Endothelial cell (in vitro differentiated cells): Measurements from ENCODE around the gene NFS1. TPM values are rescaled to one million over a fixed set of nuclear protein-coding genes. Genes with fewer than 3 reads are reported as not detected.

Experiments used
- DNase-seq: peaks from one replicate; pipeline ENCODE4 v3.0.0; 2021; ENCODE audit warnings: low spot score
- H3K27ac Mint-ChIP-seq: one replicate; pipeline ENCODE4 v1.8.0; 2021; ENCODE audit warnings: mixed read lengths, inconsistent platforms; ENCODE audit not compliant: unreplicated experiment
- H3K27me3 Mint-ChIP-seq: one replicate; pipeline ENCODE4 v1.8.0; 2021; ENCODE audit warnings: mild to moderate bottlenecking, moderate library complexity, mixed read lengths, inconsistent platforms; ENCODE audit not compliant: unreplicated experiment
- H3K36me3 Mint-ChIP-seq: one replicate; pipeline ENCODE4 v1.8.0; 2021; ENCODE audit warnings: mild to moderate bottlenecking, low read depth, mixed read lengths, inconsistent platforms; ENCODE audit not compliant: unreplicated experiment
- H3K4me1 Mint-ChIP-seq: one replicate; pipeline ENCODE4 v1.8.0; 2021; ENCODE audit warnings: mild to moderate bottlenecking, mixed read lengths, inconsistent platforms; ENCODE audit not compliant: unreplicated experiment
- H3K4me3 Mint-ChIP-seq: one replicate; pipeline ENCODE4 v1.8.0; 2021; ENCODE audit warnings: mild to moderate bottlenecking, mixed read lengths, inconsistent platforms; ENCODE audit not compliant: unreplicated experiment
- H3K9me3 Mint-ChIP-seq: one replicate; pipeline ENCODE4 v1.8.0; 2021; ENCODE audit warnings: mixed read lengths, inconsistent platforms; ENCODE audit not compliant: unreplicated experiment
- total RNA-seq: library from RNA; stranded (reverse); fragmentation: NEBNext Ultra II Directional; extraction: Animal tissue kit (Norgen Biotek cat#: 25700); gene quantifications from one replicate; pipeline ENCODE4 v1.2.1, GENCODE V29; 2021; ENCODE audit not compliant: unreplicated experiment
- TF ChIP-seq, protein P1 (sequence below): fragments of 200-600 bp; sonication (generic); IDR thresholded peaks from one replicate; pipeline ENCODE4 v1.5.0; 2021; ENCODE audit warnings: antibody characterized with exemption; ENCODE audit not compliant: unreplicated experiment

The NFS1 gene
- total RNA-seq, 1 donor from 2014 or later, result 18.3 TPM

DNA sequence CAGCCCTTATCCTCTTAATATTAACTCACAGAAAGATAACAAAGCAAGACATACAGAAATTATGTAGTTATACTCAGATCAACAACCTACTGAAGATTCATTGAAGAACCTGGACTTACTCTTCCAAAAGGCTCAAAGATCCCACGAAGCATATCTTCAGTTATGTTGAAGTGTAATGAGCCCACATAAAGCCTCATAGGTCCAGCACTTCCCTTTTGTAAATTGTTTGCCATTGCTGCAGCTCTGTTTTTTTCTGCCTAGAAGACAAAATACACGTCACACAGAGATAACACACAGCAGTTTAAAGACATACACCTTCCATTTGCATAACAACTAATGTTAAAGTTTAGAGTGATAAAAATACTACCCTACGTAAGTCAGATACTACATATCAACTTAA, 22.5 kb upstream of the NFS1 start:
- H3K27ac Mint-ChIP-seq, result peak overlapping the region; percentile 36
- H3K9me3 Mint-ChIP-seq, result no peaks in the 10 kb centered on the region
- H3K4me3 Mint-ChIP-seq, result peak overlapping the region; percentile 43
- no peak for DNase-seq
- H3K27me3 Mint-ChIP-seq, result peaks cover 3% of the 10 kb centered on the region
- H3K36me3 Mint-ChIP-seq, result peaks cover 51% of the 10 kb centered on the region
- H3K4me1 Mint-ChIP-seq, result no peaks in the 10 kb centered on the region
- TF ChIP-seq, protein P1, sequence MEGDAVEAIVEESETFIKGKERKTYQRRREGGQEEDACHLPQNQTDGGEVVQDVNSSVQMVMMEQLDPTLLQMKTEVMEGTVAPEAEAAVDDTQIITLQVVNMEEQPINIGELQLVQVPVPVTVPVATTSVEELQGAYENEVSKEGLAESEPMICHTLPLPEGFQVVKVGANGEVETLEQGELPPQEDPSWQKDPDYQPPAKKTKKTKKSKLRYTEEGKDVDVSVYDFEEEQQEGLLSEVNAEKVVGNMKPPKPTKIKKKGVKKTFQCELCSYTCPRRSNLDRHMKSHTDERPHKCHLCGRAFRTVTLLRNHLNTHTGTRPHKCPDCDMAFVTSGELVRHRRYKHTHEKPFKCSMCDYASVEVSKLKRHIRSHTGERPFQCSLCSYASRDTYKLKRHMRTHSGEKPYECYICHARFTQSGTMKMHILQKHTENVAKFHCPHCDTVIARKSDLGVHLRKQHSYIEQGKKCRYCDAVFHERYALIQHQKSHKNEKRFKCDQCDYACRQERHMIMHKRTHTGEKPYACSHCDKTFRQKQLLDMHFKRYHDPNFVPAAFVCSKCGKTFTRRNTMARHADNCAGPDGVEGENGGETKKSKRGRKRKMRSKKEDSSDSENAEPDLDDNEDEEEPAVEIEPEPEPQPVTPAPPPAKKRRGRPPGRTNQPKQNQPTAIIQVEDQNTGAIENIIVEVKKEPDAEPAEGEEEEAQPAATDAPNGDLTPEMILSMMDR, result no peak

DNA sequence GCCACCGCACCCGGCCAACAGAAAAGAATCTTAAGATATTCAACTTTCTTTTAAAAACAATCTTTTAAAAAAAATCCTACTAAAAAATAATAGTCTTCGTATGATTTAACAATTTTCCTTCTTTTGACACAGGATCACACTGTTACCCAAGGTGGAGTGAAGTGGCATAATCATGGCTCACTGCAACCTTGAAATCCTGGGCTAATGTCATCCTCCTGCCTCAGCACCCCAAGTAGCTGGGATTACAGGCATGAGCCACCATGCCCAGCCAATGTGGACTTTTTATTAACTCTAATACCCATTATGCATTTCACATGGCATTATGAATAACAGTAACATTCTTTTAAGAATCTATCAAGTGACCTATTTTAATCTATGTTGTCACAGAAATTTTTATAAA, 22.1 kb upstream of the NFS1 start:
- Mint-ChIP-seq H3K27ac (peak overlapping the region; percentile 36), H3K4me3 (no peak overlapping the region), H3K27me3 (peaks cover 3% of the 10 kb centered on the region), H3K9me3 (no peaks in the 10 kb centered on the region), H3K4me1 (no peaks in the 10 kb centered on the region), H3K36me3 (peaks cover 50% of the 10 kb centered on the region)
- no peak for DNase-seq
- TF ChIP-seq, protein P1, result no peak

DNA sequence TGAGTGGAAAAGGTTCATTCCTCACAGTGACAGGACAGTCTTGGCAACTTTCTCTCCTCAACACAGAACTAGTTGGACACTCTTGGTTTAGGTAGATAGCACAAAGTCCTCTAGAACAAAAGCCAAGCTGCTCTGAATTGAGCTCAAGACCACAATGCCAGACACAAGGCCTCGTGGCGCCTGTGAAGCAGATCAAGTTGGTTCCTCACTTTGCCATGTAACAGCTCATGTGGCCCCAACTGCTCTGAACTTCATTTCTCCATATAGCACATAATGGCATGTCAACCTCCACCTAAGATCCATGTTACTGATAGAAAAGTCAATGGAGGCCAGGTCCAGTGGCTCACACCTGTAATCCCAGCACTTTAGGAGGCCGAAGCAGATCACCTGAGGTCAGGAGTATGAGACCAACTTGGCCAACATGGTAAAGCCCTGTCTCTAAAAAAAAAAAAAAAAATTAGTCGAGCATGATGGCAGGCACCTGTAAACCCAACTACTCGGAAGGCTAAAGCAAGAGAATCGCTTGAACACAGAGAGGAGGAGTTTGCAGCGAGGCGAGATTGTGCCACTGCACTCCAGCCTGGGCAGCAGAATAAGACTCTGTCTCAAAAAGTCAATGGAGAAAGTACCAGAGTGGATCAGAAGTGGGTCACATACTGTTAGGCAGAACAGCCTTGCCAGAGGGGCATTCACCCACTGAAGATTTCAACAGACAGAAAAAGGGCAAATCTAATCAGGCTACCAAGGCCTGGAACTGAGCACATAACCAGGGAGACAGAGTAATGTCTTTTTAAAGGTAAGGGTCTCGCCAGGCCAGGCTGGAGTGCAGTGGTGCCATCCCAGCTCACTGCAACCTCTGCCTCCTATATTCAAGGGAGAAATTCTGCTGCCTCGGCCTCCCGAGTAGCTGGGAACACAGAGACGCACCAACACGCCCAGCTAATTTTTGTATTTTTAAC, 21.3 kb upstream of the NFS1 start:
- peak overlapping the region; percentile 70 for H3K27ac Mint-ChIP-seq
- H3K36me3 Mint-ChIP-seq, result peaks cover 49% of the 10 kb centered on the region
- no peaks in the 10 kb centered on the region for H3K4me1 Mint-ChIP-seq
- peak overlapping the region; percentile 71 for H3K4me3 Mint-ChIP-seq
- TF ChIP-seq, protein P1, result no peak
- no peak for DNase-seq
- peaks cover 3% of the 10 kb centered on the region for H3K27me3 Mint-ChIP-seq
- H3K9me3 Mint-ChIP-seq, result no peaks in the 10 kb centered on the region

DNA sequence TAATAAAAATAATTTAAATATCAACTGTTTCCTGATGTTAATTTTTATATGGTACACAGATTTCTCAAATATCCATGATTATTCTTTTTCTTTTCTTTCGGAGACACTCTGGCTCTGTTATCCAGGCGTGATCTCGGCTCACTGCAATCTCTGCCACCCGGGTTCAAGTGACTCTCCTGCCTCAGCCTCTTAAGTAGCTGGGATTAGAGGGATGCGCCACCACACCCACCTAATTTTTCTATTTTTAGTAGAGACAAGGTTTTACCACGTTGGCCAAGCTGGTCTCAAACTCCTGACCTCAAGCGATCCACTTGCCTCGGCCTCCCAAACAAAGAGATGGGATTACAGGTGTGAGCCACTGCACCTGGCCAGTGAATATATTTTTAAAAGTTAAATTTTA, 20.6 kb upstream of the NFS1 start:
- peaks cover 42% of the 10 kb centered on the region for H3K36me3 Mint-ChIP-seq
- H3K4me3 Mint-ChIP-seq, result no peak overlapping the region
- no peaks in the 10 kb centered on the region for H3K9me3 Mint-ChIP-seq
- H3K27me3 Mint-ChIP-seq, result peaks cover 3% of the 10 kb centered on the region
- no peaks in the 10 kb centered on the region for H3K4me1 Mint-ChIP-seq
- TF ChIP-seq, protein P1, result no peak
- DNase-seq, result no peak
- H3K27ac Mint-ChIP-seq, result no peak overlapping the region
